ENCODE data around the gene PAPOLA.

Gene PAPOLA

DNA sequence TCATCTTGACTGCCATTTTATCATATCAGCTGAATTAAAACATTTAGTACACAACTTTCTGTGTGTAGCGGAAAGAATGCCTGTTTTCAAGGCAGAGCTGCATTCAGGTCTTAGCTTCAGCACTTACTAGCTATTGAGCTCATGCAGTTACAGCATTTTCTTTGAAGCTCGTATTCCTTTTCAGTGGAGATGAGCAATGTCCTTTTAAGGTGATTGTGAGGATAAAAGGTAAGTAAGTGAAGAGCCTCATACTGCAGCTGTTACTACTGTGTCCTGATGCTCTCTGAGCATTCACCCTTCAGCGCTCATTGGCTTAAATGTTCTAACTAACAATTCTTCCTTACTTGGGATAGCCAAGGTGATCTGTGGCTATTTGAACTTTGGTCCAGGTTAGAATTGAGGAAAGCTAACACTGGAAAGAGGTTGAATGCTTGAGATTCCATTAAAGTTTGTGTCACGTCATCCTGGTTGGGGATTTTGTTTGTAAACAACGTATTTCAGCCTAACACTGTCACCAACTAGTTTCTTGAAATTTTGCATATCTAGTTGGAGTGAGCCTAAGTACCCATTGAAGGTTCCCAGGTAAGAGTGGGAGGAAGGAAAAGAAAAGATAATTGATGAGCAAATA is 71.4 kb downstream of the PAPOLA start:
- DNase-seq (ENCODE audit: low read depth) = no peak
- TF ChIP-seq, protein P1, sequence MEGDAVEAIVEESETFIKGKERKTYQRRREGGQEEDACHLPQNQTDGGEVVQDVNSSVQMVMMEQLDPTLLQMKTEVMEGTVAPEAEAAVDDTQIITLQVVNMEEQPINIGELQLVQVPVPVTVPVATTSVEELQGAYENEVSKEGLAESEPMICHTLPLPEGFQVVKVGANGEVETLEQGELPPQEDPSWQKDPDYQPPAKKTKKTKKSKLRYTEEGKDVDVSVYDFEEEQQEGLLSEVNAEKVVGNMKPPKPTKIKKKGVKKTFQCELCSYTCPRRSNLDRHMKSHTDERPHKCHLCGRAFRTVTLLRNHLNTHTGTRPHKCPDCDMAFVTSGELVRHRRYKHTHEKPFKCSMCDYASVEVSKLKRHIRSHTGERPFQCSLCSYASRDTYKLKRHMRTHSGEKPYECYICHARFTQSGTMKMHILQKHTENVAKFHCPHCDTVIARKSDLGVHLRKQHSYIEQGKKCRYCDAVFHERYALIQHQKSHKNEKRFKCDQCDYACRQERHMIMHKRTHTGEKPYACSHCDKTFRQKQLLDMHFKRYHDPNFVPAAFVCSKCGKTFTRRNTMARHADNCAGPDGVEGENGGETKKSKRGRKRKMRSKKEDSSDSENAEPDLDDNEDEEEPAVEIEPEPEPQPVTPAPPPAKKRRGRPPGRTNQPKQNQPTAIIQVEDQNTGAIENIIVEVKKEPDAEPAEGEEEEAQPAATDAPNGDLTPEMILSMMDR (conservative IDR thresholded peaks at IDR 0.05; ENCODE audit: low read depth, low read length) = no peak
- no peak overlapping the region for H3K4me3 ChIP-seq (ENCODE audit: low read depth, low read length)

- DNase-seq (ENCODE audit: low read depth) = no peak
- no peak overlapping the region for H3K4me3 ChIP-seq (ENCODE audit: low read depth, low read length)
- TF ChIP-seq, protein P1 (conservative IDR thresholded peaks at IDR 0.05; ENCODE audit: low read depth, low read length) = no peak
These were observed 72.0 kb downstream of the PAPOLA start for GRCh38 chr14:96574171-96574632.

DNA sequence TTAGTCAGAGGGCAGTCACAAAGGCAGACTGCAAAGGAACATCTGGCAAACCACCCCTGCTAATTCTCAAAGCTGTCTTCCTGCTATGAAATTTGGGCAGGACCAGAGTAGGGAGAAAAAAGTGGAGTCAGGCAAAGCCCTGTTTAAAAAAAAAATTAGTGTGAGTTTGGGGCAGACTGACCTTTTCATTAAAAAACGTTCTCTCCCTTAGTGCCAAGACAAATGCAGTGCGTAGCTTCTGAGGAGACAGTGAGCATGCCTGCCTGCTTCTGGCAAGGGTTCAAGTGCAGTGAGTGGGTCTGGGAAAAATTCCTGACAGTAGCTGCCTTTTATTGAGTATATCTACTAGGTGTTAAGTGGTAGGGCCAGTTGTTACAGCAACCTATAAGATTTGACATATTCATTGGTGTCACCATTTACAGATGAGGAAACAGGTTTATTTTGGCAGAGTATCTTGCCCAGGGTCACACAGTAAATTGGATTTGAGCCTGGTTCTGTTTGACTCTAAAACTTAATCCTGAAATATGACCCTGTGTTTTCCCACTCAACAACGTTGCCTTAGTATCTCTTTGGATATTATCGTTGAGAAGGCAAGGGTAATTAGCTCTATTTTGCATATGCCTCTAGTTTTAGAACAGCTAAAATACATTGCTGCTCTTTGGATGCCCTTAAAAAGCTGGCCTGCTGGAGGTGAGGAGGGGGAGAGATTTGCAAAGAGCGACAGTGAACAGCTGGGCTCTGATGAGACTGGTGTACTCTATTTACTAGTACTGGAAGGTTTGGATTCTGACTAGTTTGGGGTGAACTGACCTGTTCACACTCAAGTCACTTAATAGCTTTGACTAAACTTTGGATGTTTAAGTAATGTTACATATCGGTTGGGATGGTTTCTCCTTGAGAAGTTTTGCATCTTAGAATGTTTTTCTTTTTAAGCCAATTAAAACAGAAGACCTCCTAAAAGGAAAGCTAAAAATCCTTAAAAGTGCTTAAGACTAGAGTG is 72.8 kb downstream of the PAPOLA start:
- TF ChIP-seq, protein P1 (conservative IDR thresholded peaks at IDR 0.05; ENCODE audit: low read depth, low read length) = no peak
- H3K4me3 ChIP-seq (ENCODE audit: low read depth, low read length) = no peak overlapping the region
- peak; percentile 76 for DNase-seq (ENCODE audit: low read depth)

GRCh38 chr14:96576359-96576758 is 74.2 kb downstream of the PAPOLA start:
- H3K4me3 ChIP-seq (ENCODE audit: low read depth, low read length) = no peak overlapping the region
- TF ChIP-seq, protein P1 (conservative IDR thresholded peaks at IDR 0.05; ENCODE audit: low read depth, low read length) = no peak
- DNase-seq (ENCODE audit: low read depth) = no peak

DNA sequence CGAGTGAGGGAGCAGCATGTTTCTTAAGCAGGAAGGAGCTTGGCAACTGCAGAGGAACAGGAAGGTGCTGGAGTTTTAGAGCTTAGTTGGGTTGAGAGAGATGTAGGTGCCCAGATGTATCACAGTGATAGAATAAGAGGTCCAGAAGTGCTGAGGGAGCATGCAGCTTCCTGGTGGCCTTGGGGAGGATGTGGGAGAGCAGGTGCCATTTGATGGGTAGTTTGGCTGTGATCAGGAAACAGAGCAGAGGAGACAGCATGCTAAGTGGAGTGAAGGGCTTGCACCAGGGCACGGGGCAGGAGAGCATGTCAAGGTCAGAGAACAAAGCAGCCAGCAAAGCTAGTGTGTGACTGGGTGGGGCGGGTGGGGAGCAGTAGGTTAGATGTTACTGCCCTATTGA is 74.8 kb downstream of the PAPOLA start:
- TF ChIP-seq, protein P1 (conservative IDR thresholded peaks at IDR 0.05; ENCODE audit: low read depth, low read length) = no peak
- no peak for DNase-seq (ENCODE audit: low read depth)
- H3K4me3 ChIP-seq (ENCODE audit: low read depth, low read length) = no peak overlapping the region

DNA sequence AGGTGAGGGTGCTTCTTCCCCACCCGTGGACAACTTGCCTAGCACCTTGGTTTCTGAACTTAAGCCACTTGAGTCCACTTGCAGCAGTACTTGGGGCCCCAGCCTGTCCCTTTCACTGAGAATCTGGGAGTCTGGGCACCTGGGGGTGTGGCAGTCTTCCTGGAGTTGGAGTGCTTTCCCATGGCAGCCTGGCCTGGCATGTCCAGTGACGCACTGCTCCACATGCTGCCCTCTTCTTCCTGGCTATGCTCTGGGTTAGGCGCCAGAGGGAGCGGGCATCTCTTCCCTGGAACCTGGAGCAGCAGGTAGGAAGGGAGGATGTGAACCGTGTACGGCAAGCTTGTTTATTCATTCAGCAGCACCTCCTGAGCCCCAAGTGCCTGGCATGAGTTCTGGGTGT is 76.4 kb downstream of the PAPOLA start:
- TF ChIP-seq, protein P1 (conservative IDR thresholded peaks at IDR 0.05; ENCODE audit: low read depth, low read length) = no peak
- H3K4me3 ChIP-seq (ENCODE audit: low read depth, low read length) = no peak overlapping the region
- DNase-seq (ENCODE audit: low read depth) = no peak
